Measurements from ENCODE around the gene STARD13. TPM values are rescaled to one million over a fixed set of nuclear protein-coding genes. Genes with fewer than 3 reads are reported as not detected.

The STARD13 gene
- total RNA-seq, 1 experiment from 2014 or later = 2.1 TPM

DNA sequence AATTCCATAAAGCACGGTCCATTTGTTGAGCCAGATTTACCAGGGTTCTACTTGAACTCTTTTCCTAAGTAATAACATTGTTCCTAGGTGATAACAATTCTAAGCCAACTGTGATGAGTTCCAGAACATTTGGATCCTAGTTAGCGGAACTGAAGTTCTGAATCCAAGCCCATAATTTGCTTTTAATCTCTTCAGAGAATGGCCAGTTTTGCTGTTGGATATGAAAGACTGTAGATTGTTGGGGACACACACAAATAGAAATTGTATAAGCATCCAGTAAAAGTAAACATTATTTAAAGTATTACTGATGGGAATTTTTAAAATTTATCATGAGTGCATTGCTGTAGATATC lies 27.3 kb upstream of the STARD13 start:
- Histone ChIP-seq H3K9ac (ENCODE audit: extremely low read depth, insufficient read length, low read length) (no peak overlapping the region), H2BK20ac (ENCODE audit: low read depth, low read length, poor library complexity, severe bottlenecking) (no peak overlapping the region), H3K79me2 (ENCODE audit: insufficient read depth, low read length) (no peaks in the 10 kb centered on the region), H2BK15ac (ENCODE audit: low read depth, low read length) (no peak overlapping the region), H3K27ac (ENCODE audit: insufficient read length, low read depth, low read length) (no peak overlapping the region), H3T11ph (ENCODE audit: low read length) (no peak overlapping the region), H3K23ac (ENCODE audit: insufficient read length, low read depth, low read length) (no peak overlapping the region), H3K14ac (ENCODE audit: insufficient read depth, low read length) (no peak overlapping the region), H3K18ac (ENCODE audit: insufficient read length, low read depth, low read length) (no peak overlapping the region), H4K5ac (ENCODE audit: insufficient read length, low read depth, low read length) (no peak overlapping the region), H3K23me2 (ENCODE audit: insufficient read length, low read depth, low read length, poor library complexity, severe bottlenecking) (no peaks in the 10 kb centered on the region), H4K20me1 (ENCODE audit: control insufficient read depth, insufficient read depth, insufficient read length) (no peaks in the 10 kb centered on the region), H3K27me3 (ENCODE audit: insufficient read depth, low read length) (no peaks in the 10 kb centered on the region), H2BK5ac (ENCODE audit: insufficient read length, low read length) (no peak overlapping the region), H3K9me3 (ENCODE audit: control insufficient read depth, low read depth, low read length) (no peaks in the 10 kb centered on the region), H2BK120ac (ENCODE audit: low read depth, low read length, poor library complexity, severe bottlenecking) (no peak overlapping the region), H2AK5ac (ENCODE audit: insufficient read length, low read length) (no peak overlapping the region), H3K4me2 (ENCODE audit: insufficient read depth, insufficient read length, low read length) (no peak overlapping the region), H2BK12ac (ENCODE audit: insufficient read length, low read depth, low read length) (no peak overlapping the region), H3K4me1 (ENCODE audit: insufficient read depth, low read length) (no peaks in the 10 kb centered on the region), H3K4ac (ENCODE audit: low read depth, low read length) (no peak overlapping the region), H3K79me1 (ENCODE audit: insufficient read depth, low read depth, low read length, poor library complexity, severe bottlenecking) (no peaks in the 10 kb centered on the region), H3K56ac (ENCODE audit: insufficient read length, low read depth, low read length) (no peak overlapping the region), H4K91ac (ENCODE audit: insufficient read length, low read depth, low read length) (no peak overlapping the region), H4K8ac (replicated peaks; ENCODE audit: insufficient read length, low read depth, low read length) (no peak overlapping the region), H2AFZ (ENCODE audit: low read length) (no peak overlapping the region)
- no peaks in the 10 kb centered on the region for H3K27me3 Mint-ChIP-seq (ENCODE audit: low read depth)
- no peak overlapping the region for H3K27ac Mint-ChIP-seq
- H3K4me3 Mint-ChIP-seq = no peak overlapping the region
- WGBS (ENCODE audit: extremely low coverage, insufficient read length, low lambda C conversion rate) = no CpG with 5 or more reads among the region's 2 CpGs
- H3K36me3 Mint-ChIP-seq (ENCODE audit: insufficient read depth in 1 of 3, low read depth in 3 of 3) = no peaks in the 10 kb centered on the region
- TF ChIP-seq, protein P1, sequence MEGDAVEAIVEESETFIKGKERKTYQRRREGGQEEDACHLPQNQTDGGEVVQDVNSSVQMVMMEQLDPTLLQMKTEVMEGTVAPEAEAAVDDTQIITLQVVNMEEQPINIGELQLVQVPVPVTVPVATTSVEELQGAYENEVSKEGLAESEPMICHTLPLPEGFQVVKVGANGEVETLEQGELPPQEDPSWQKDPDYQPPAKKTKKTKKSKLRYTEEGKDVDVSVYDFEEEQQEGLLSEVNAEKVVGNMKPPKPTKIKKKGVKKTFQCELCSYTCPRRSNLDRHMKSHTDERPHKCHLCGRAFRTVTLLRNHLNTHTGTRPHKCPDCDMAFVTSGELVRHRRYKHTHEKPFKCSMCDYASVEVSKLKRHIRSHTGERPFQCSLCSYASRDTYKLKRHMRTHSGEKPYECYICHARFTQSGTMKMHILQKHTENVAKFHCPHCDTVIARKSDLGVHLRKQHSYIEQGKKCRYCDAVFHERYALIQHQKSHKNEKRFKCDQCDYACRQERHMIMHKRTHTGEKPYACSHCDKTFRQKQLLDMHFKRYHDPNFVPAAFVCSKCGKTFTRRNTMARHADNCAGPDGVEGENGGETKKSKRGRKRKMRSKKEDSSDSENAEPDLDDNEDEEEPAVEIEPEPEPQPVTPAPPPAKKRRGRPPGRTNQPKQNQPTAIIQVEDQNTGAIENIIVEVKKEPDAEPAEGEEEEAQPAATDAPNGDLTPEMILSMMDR (conservative IDR thresholded peaks at IDR 0.05) = no peak
- H3K9me3 Mint-ChIP-seq = no peaks in the 10 kb centered on the region; a peak in 1 of 5 replicates
- no peaks in the 10 kb centered on the region for H3K4me1 Mint-ChIP-seq
- DNase-seq = no peak

Measured in H9 (cell line).